NB4 (cell line): Measurements from ENCODE around the gene ZFP2.

Experiments
- DNase-seq: peaks from one replicate; pipeline ENCODE4 v3.0.0; 2010; ENCODE audit warnings: low read depth
- H3K4me3 ChIP-seq: one replicate; pipeline ENCODE4 v1.5.1; 2011; ENCODE audit warnings: mild to moderate bottlenecking, low read depth, low read length, moderate library complexity
- MYC ChIP-seq: IDR thresholded peaks from 2 replicates; pipeline ENCODE4 v1.6.1; 2011; ENCODE audit warnings: low read depth, low read length
- POLR2A ChIP-seq: IDR thresholded peaks from 2 replicates; pipeline ENCODE4 v1.6.1; 2011; ENCODE audit warnings: mild to moderate bottlenecking; ENCODE audit not compliant: insufficient read length; ENCODE audit errors: extremely low read depth
- TF ChIP-seq, protein P1 (sequence below): IDR thresholded peaks from 2 replicates; pipeline ENCODE4 v1.6.1; 2011; ENCODE audit warnings: low read depth, low read length

ZFP2 gene

GRCh38 chr5:178965465-178966055 lies 69.8 kb downstream of the ZFP2 start:
- TF ChIP-seq, protein P1, sequence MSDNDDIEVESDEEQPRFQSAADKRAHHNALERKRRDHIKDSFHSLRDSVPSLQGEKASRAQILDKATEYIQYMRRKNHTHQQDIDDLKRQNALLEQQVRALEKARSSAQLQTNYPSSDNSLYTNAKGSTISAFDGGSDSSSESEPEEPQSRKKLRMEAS = no peak
- TF ChIP-seq POLR2A = no peak
- H3K4me3 ChIP-seq = no peak overlapping the region
- DNase-seq = no peak

GRCh38 chr5:178981381-178981780 lies 85.7 kb downstream of the ZFP2 start:
- DNase-seq = no peak
- TF ChIP-seq MYC (no peak), POLR2A (no peak)
- TF ChIP-seq, protein P1 = no peak
- H3K4me3 ChIP-seq = no peak overlapping the region
